Panc1 (cell line): Measurements from ENCODE around the gene TIGD7.

ENCODE experiments used
- CTCF ChIP-seq: fragments of 450-650 bp; IDR thresholded peaks from 2 replicates; pipeline ENCODE4 v1.5.1; 2017; ENCODE audit warnings: mild to moderate bottlenecking
- POLR2AphosphoS5 ChIP-seq: IDR thresholded peaks from 2 replicates; pipeline ENCODE4 v1.6.1; 2012; ENCODE audit warnings: mild to moderate bottlenecking, low read depth, low read length, moderate library complexity
- REST ChIP-seq, 2 experiments: IDR thresholded peaks; 2 replicates each; pipeline ENCODE4 v1.6.1; 2011 to 2012; ENCODE audit warnings: low read depth in 2 of 2, control low read depth in 1 of 2, low read length in 1 of 2, mild to moderate bottlenecking in 1 of 2, moderate library complexity in 1 of 2; ENCODE audit not compliant: insufficient read depth in 1 of 2
- SIN3A ChIP-seq: IDR thresholded peaks from 2 replicates; pipeline ENCODE4 v1.6.1; 2012; ENCODE audit warnings: low read depth, mild to moderate bottlenecking, low read length, moderate library complexity, borderline replicate concordance; ENCODE audit not compliant: insufficient read depth

- TF ChIP-seq SIN3A, result no peak
- TF ChIP-seq CTCF, result no peak
- TF ChIP-seq REST (IDR thresholded peaks at IDR 0.05; ENCODE audit: insufficient read depth in 1 of 2, low read depth in 2 of 2, low read length in 1 of 2), result no peak
- TF ChIP-seq POLR2AphosphoS5, result no peak
Measured at GRCh38 chr16:3249020-3249419, 56.2 kb downstream of the TIGD7 start.
